Stimulated activated CD4-positive, alpha-beta T cell treated with anti-CD3 and anti-CD28 coated beads, TNF-alpha, amount 100 ng/mL, for 4 hours (primary cell): Measurements from ENCODE around the gene SETDB1.

ENCODE experiments used
- DNase-seq, 3 experiments: peaks; one replicate each; pipeline ENCODE4 v3.0.0-alpha.2; 2020; ENCODE audit warnings: low read depth in 3 of 3

SETDB1 gene

GRCh38 chr1:150976401-150976821, 50.2 kb downstream of the SETDB1 start:
- DNase-seq = no peak

GRCh38 chr1:150976879-150977694, 50.9 kb downstream of the SETDB1 start:
- DNase-seq = peak; percentile 47 to 59 (median 51)

GRCh38 chr1:150979092-150980056, 53.2 kb downstream of the SETDB1 start:
- DNase-seq = peak; percentile 60 to 84 (median 75)

- no peak for DNase-seq
Measured at GRCh38 chr1:150981177-150981804, 55.1 kb downstream of the SETDB1 start.

GRCh38 chr1:150981805-150982712, 55.9 kb downstream of the SETDB1 start, which contains the start of gene ANXA9:
Gene ANXA9 (plus strand): TSS chr1:150982292. CDS start chr1:150983106, 814 bp downstream.
- DNase-seq = no peak

- DNase-seq = no peak
Measured at GRCh38 chr1:150985179-150985825, 59.1 kb downstream of the SETDB1 start.

- DNase-seq = no peak
Measured at GRCh38 chr1:150987924-150988323, 61.8 kb downstream of the SETDB1 start.

- DNase-seq = no peak
Measured at GRCh38 chr1:150992626-150993025, 66.5 kb downstream of the SETDB1 start.

GRCh38 chr1:150994248-150994647, 68.1 kb downstream of the SETDB1 start:
- DNase-seq = no peak

GRCh38 chr1:150995460-150995859, 69.3 kb downstream of the SETDB1 start:
- DNase-seq = no peak

GRCh38 chr1:150995896-150996295, 69.7 kb downstream of the SETDB1 start:
- no peak for DNase-seq

- no peak for DNase-seq
Measured at GRCh38 chr1:150997126-150997872, 71.1 kb downstream of the SETDB1 start.

- no peak for DNase-seq
Measured at GRCh38 chr1:150997949-150998348, 71.8 kb downstream of the SETDB1 start.

GRCh38 chr1:150999051-150999674, 73.0 kb downstream of the SETDB1 start:
- DNase-seq = no peak

GRCh38 chr1:150999926-151000325, 73.8 kb downstream of the SETDB1 start:
- no peak for DNase-seq

- no peak for DNase-seq
Measured at GRCh38 chr1:151000408-151000807, 74.2 kb downstream of the SETDB1 start.

GRCh38 chr1:151001602-151002001, 75.4 kb downstream of the SETDB1 start:
- no peak for DNase-seq

GRCh38 chr1:151002051-151002450, 75.9 kb downstream of the SETDB1 start:
- DNase-seq = no peak

GRCh38 chr1:151002611-151003010, 76.4 kb downstream of the SETDB1 start:
- no peak for DNase-seq
